ENCODE results near the gene BSPRY. TPM values are rescaled to one million over a fixed set of nuclear protein-coding genes. Genes with fewer than 3 reads are reported as not detected.

The BSPRY gene
- 10 to 100 TPM in 2 of 4 donors, 1 to 10 TPM in 2; 9.2 to 10.3 (median 9.9) TPM for polyA plus RNA-seq (ENCODE audit: insufficient read length in 4 of 4)

DNA sequence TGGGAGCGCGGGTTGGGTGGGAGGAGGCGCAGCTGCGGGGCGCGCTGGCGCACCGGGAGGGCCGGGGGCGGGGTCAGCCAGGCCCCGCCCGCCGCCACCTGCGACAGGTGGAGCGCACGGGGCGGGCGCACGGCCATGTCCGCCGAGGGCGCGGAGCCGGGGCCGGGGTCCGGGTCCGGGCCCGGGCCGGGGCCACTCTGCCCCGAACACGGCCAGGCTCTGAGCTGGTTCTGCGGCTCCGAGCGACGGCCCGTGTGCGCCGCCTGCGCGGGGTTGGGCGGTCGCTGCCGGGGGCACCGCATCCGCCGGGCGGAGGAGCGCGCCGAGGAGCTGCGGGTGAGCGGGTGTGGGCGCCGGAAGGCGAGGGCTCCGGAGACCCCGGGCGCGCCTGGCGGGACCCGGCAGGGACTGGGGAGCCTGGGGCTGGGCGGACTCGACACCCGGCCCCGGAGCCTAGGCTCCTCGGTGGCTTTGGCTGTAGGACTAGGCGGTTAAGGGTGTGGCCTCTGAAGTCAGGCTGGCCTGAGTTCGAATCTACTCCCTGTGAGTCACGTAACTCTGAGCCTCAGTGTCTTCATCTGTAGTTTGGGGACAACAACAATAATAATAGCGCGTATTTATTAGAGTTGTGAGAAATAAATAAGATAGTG lies at the start of gene BSPRY:
Gene BSPRY, plus strand, starts transcription at position 97 of the 650 bp plus-strand sequence. Its CDS starts 39 bp downstream, at position 136.
- DNase-seq (ENCODE audit: low read depth in 4 of 4, low spot score in 3 of 4), result no peak

DNA sequence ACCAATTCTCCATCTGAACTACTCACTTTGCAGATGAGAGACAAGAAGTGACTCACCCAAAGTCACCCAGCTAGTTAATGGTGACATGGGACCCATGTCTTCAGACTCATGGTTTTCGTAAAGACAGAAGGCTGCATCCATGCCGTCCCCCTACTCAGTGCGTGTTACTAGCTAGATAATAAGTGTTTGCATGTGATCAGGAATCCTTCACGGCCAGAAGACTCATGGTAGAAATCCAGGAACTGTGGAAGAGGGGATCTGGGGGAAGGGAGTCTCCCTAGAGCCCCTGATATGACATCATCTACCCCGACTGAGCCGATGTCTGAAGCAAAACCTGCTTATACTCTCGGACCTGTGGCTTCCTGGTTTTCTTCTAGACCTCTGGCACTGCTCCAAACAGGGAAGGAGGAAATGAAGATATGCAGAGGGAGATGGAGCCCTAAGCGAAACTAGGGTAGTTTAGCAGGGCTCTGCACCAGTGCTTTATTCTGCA lies 49.5 kb upstream of the BSPRY start:
- DNase-seq (ENCODE audit: low read depth in 4 of 4, low spot score in 3 of 4), result no peak

DNA sequence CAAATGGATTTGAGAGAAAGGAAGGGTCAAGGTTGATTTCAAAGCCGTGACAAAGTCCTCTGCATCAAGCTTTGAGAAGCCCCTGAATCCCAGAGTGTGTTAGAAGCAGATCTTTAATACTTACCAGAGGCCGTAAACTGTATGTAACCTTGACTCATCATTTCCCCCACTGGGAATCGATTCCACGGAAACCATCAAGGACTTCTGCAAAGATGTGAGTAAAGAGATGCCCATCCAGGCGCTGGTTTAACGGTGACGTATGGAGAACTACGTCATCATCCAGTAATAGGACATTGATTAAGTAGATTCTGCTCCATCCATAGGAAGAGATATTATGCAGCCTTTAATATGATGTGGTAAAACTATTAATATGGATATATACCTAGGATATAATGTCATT lies 47.8 kb upstream of the BSPRY start:
- no peak for DNase-seq (ENCODE audit: low read depth in 4 of 4, low spot score in 3 of 4)

GRCh38 chr9:113302792-113303418 lies 46.4 kb upstream of the BSPRY start, which contains the start of gene RNF183:
TSS of gene RNF183 (minus strand) at chr9:113303376. CDS start at chr9:113298184, 5,192 bp downstream.
- DNase-seq (ENCODE audit: low read depth in 4 of 4, low spot score in 3 of 4), result no peak

DNA sequence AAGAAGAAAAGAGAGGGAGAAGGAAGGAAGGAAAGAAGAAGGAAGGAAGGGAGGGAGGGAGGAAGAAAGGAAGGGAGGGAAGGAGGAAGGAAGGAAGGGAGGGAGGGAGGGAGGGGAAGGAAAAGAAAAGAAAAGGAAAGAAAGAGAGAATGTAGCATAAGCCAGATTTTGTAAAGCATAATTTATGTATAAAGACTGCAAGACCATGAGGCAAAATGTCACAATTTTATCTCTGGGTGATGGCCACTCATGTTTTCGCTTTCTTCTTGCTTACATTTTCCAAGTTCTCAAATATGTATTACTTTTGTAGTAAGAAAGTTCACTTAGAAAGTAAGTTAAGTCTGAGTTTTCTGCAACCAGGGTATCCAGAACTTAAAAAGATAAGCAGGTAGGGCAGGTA lies 42.8 kb upstream of the BSPRY start:
- no peak for DNase-seq (ENCODE audit: low read depth in 4 of 4, low spot score in 3 of 4)

DNA sequence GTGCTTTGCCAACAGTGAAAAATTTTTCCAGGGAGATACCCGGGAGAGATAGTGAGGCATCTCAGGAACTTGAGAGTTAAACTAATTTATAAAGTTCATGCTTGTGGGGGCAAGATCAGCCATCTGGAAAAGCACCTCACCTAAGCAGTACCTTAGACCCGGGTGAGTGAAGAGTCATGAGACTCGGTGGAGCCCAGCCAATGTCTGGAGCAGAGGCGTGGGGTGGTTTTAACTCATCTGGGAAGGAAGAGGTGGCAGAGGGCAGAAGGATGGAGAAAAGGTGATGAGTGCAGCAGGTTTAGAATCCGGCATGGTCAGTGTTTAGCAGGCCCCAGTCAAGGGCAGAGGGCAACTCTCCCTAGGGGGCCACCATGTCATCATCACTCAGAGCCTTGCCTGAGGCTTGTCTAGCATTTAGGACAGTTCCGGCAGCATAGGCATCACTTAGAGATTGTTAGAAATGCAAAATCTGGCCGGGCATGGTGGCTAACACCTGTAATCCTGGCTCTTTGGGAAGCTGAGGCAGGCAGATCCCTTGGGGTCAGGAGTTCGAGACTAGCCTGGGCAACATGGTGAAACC lies 41.9 kb upstream of the BSPRY start:
- DNase-seq (ENCODE audit: low read depth in 4 of 4, low spot score in 3 of 4), result no peak

- DNase-seq (ENCODE audit: low read depth in 4 of 4, low spot score in 3 of 4), result no peak
These were observed 40.0 kb upstream of the BSPRY start for GRCh38 chr9:113309204-113309813.

DNA sequence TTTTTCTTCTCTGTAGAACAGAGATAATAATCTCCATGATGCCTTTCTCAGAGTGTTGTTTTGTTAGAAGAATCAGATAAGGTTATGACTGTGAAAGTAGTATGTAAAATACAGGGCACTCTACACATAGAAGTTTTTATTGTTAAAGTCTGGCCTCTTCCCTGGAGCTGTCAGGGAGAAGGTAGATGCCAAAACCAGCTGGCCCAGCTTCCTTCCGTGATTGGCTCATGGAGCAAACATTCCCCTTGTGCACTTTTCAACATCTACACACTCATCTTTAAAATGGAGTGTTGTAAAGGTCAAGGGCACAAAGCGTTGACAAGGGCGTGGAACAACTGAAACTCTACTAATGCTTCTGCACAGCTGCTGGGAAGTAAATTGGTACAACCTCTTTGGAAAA lies 38.8 kb upstream of the BSPRY start:
- no peak for DNase-seq (ENCODE audit: low read depth in 4 of 4, low spot score in 3 of 4)

- DNase-seq (ENCODE audit: low read depth in 4 of 4, low spot score in 3 of 4), result no peak
These were observed 37.4 kb upstream of the BSPRY start for GRCh38 chr9:113311961-113312360.

GRCh38 chr9:113313261-113313660 lies 36.1 kb upstream of the BSPRY start:
- no peak for DNase-seq (ENCODE audit: low read depth in 4 of 4, low spot score in 3 of 4)

GRCh38 chr9:113315231-113315630 lies 34.1 kb upstream of the BSPRY start:
- no peak for DNase-seq (ENCODE audit: low read depth in 4 of 4, low spot score in 3 of 4)

GRCh38 chr9:113316030-113316429 lies 33.3 kb upstream of the BSPRY start:
- no peak for DNase-seq (ENCODE audit: low read depth in 4 of 4, low spot score in 3 of 4)

GRCh38 chr9:113317777-113318176 lies 31.6 kb upstream of the BSPRY start:
- no peak for DNase-seq (ENCODE audit: low read depth in 4 of 4, low spot score in 3 of 4)

- DNase-seq (ENCODE audit: low read depth in 4 of 4, low spot score in 3 of 4), result no peak
These were observed 30.3 kb upstream of the BSPRY start for GRCh38 chr9:113319054-113319453.

- DNase-seq (ENCODE audit: low read depth in 4 of 4, low spot score in 3 of 4), result no peak
These were observed 29.3 kb upstream of the BSPRY start for GRCh38 chr9:113320051-113320450.

DNA sequence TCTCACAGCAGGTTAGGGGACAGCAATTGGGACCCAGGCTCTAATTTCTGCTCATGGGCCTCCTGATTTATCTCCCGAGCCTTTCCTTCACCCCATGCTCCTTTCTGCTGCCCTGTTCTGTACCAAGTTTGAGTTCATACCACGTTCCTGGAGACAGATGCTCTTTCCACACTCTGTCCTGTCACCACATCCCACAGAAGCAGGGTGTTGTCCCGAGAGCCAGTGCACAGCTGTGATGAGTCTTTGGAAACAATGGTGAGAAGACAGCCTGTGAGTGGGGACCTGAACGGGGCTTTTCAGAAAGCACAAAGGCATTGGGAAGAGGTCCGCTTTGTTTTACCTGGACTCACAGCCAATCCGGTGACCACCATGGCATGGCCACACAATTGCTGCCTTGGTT lies 26.7 kb upstream of the BSPRY start:
- no peak for DNase-seq (ENCODE audit: low read depth in 4 of 4, low spot score in 3 of 4)

DNA sequence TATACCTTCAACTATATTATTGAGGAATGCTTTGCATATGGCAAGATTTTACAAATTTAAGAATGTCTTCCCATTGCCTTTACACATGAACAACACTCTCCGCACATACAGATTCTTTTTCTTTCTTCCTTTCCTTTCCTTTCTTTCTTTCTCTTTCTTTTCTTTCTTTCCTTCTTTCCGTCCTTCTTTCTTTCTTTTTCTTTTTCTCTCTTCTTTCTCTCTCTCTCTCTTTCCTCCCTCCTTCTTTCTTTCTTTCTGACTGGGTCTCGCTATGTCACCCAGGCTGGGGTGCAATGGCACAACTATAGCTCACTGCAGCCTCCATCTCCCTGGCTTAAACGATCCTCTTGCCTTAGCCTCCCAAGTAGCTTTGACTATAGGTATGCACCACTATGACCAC lies 23.1 kb upstream of the BSPRY start:
- no peak for DNase-seq (ENCODE audit: low read depth in 4 of 4, low spot score in 3 of 4)

DNA sequence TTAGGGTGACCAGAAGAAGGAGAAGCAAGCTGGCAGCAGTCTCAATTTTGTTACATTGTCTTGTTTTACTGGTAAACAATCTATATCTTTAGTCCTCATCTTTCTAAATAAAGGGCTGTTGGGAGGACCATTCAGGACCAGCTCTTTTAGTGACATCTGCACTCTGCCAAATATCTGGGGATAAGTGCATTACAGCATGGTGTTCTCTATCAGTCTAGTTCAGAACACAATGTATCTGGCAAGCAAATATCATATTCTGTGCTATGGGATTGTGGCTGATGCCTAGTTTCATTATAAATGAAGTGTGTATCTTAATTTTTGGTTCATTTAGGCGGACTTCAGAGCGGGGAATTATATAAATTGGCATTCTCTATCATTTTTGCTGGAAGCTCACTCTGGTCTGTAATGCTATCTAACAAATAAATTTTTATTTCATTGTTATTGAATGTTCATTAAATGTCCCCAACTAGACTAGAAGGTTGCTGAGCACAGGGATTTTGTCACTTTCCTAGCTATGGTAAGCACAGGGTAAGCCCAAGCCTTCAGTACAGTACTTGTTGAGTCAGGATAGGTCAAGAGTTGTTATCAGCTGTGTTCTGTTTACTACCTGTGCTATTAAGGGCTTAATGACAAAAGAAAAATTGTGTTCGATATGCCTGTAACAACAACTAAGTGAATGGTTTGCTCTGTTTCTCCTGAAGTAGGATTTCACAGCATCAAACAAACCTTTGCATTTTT lies 21.1 kb upstream of the BSPRY start:
- DNase-seq (ENCODE audit: low read depth in 4 of 4, low spot score in 3 of 4), result no peak

GRCh38 chr9:113331780-113332179 lies 17.6 kb upstream of the BSPRY start:
- DNase-seq (ENCODE audit: low read depth in 4 of 4, low spot score in 3 of 4), result no peak

- DNase-seq (ENCODE audit: low read depth in 4 of 4, low spot score in 3 of 4), result no peak
These were observed 11.6 kb upstream of the BSPRY start for GRCh38 chr9:113337714-113338113.

Data from right renal pelvis (tissue), 4 donors.